ENCODE data around the gene UBB.
"Not testable (repeated sequence)": the region's sequence is repeated elsewhere in the genome, so short reads cannot be mapped to it uniquely, and the experiment has no call there.

Gene UBB

DNA sequence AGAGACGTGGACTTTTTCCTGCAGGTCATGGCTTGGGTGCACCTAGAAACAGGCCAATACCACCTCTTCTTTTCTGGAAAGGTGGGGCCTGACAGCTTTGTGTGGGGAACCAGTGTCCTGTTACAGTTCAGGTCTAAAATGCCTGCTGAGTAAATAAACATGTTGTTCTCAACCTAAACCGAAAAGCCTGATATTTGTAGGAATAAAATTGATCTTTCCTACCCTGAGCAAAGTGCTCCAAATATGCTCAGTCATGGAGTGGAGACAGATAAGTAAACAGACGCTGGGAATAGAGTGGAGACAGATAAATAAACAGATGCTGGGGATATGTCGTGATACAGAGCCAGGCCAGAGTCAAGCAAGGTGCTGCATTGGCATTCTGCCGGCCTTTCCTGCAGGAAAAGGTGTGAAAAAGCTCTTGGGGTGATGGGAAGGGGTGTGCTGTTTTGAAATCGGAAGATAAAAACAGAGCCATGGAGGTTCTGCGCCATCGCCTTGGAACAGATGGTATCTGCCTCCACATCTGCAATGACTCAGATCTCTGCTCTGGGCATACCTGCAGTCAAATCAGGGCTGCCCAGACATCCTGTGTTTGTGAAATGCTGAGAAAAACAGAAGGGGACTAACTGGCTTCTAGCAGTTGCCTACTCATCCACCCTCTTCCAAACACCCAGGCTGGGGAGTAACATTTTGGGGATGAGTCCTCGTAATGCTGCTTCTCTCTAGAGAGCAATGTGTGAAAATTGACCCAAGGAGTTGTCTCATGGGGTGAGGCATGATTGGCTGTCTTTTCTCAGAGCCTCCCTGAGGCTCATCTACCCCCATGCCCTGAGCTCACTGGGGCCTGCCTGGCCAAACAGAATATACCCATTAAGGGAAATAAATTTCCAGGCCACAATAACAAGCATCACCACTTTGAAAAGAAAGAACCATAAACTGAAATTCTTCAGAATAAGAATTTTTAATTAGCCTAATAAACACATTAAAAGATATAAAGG, 17.7 kb downstream of the UBB start:
- Histone ChIP-seq H3K4me1 (ENCODE audit: insufficient read depth, low read length, poor library complexity, severe bottlenecking) (peaks cover 9% of the 10 kb centered on the region), H3K36me3 (ENCODE audit: insufficient read depth, low read length) (no peaks in the 10 kb centered on the region), H4K20me1 (ENCODE audit: insufficient read depth, low read length, poor library complexity, severe bottlenecking) (no peaks in the 10 kb centered on the region), H3K4me3 (ENCODE audit: low read length, poor library complexity, severe bottlenecking) (peak overlapping the region; percentile 48), H3K9ac (ENCODE audit: low read depth, low read length, poor library complexity, severe bottlenecking) (no peak overlapping the region), H3F3A (ENCODE audit: low read depth) (no peaks in the 10 kb centered on the region), H3K9me3 (ENCODE audit: insufficient read depth, low read depth, low read length) (no peaks in the 10 kb centered on the region), H3K4me2 (ENCODE audit: low read depth, low read length, poor library complexity, severe bottlenecking) (peak overlapping the region; percentile 58), H3K9me2 (replicated peaks; ENCODE audit: low read depth, low read length) (no peaks in the 10 kb centered on the region), H3K27me3 (ENCODE audit: insufficient read depth, low read length, poor library complexity, severe bottlenecking) (no peaks in the 10 kb centered on the region), H2AFZ (ENCODE audit: low read length) (no peak overlapping the region), H3K79me2 (ENCODE audit: insufficient read depth, low read length) (no peaks in the 10 kb centered on the region)
- TF ChIP-seq EZH2phosphoT487 (IDR thresholded peaks at IDR 0.05; ENCODE audit: borderline replicate concordance), result no peak
- TF ChIP-seq, protein P1, sequence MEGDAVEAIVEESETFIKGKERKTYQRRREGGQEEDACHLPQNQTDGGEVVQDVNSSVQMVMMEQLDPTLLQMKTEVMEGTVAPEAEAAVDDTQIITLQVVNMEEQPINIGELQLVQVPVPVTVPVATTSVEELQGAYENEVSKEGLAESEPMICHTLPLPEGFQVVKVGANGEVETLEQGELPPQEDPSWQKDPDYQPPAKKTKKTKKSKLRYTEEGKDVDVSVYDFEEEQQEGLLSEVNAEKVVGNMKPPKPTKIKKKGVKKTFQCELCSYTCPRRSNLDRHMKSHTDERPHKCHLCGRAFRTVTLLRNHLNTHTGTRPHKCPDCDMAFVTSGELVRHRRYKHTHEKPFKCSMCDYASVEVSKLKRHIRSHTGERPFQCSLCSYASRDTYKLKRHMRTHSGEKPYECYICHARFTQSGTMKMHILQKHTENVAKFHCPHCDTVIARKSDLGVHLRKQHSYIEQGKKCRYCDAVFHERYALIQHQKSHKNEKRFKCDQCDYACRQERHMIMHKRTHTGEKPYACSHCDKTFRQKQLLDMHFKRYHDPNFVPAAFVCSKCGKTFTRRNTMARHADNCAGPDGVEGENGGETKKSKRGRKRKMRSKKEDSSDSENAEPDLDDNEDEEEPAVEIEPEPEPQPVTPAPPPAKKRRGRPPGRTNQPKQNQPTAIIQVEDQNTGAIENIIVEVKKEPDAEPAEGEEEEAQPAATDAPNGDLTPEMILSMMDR (conservative IDR thresholded peaks at IDR 0.05; ENCODE audit: low read length), result no peak

DNA sequence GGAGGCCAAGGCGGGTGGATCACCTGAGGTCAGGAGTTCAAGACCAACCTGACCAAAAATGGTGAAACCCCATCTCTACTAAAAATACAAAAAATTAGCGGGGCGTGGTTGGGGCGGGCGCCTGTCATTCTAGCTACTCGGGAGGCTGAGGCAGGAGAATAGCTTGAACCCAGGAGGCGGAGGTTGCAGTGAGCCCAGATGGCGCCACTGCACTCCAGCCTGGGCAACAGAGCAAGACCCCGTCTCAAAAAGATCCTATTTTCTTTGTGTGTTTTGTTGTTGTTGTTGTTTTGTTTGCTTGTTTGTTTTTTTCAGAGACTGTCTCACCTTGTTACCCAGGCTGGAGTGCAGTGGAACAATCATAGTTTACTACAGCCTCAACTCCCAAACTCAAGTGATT, 23.0 kb downstream of the UBB start:
- not testable (repeated sequence) for H3K4me1 ChIP-seq (ENCODE audit: insufficient read depth, low read length, poor library complexity, severe bottlenecking); H2AFZ ChIP-seq (ENCODE audit: low read length); H3K4me3 ChIP-seq (ENCODE audit: low read length, poor library complexity, severe bottlenecking); H3K79me2 ChIP-seq (ENCODE audit: insufficient read depth, low read length); H3K9me3 ChIP-seq (ENCODE audit: insufficient read depth, low read depth, low read length); H3K36me3 ChIP-seq (ENCODE audit: insufficient read depth, low read length); H3K27me3 ChIP-seq (ENCODE audit: insufficient read depth, low read length, poor library complexity, severe bottlenecking); H4K20me1 ChIP-seq (ENCODE audit: insufficient read depth, low read length, poor library complexity, severe bottlenecking); H3K9ac ChIP-seq (ENCODE audit: low read depth, low read length, poor library complexity, severe bottlenecking); H3K4me2 ChIP-seq (ENCODE audit: low read depth, low read length, poor library complexity, severe bottlenecking); H3F3A ChIP-seq (ENCODE audit: low read depth); H3K9me2 ChIP-seq (replicated peaks; ENCODE audit: low read depth, low read length)

DNA sequence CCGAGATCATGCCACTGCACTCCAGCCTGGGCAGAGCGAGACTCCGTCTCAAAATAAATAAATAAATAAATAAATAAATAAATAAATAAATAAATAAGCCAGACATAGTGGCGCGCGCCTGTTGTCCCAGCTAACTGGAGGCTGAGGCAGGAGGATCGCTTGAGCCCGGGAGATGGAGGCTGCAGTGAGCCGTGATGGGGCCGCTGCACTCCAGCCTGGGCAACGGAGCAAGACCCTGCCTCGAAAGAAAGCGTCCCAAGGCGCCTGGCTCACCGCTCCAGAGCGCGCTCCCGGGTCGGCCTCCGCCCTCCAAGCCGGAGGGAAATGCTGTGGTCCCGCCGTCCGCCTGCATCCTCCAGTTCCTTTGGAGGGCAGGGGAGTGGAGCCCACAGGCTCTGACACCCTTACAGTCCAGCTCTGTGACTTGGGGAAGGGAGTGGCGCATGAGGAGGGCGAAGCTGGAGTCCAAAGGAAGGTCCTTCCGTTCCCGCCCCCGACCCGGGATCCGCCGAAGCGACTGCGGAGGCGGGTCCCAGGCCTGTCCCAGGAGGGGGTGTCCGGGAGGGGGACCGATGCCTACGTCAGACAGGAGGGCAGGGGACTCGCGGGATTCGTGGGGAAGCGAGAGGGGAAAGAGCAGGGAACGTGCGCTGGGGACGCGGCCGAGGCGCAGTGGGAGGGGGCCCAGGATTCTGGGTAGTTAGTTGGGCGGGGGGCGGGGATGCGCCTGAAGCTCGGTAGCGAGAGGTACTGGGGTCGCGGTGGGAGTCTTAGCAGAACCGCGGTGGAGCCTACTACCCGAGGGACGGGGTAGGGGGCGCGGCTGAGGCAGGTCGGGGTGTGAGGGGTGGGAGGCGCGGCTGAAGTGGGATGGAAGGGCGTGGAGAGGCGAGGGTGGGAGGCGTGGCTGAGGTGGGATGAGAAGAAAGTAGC, 26.1 kb downstream of the UBB start:
- Histone ChIP-seq H3F3A (ENCODE audit: low read depth) (no peaks in the 10 kb centered on the region), H3K27me3 (ENCODE audit: insufficient read depth, low read length, poor library complexity, severe bottlenecking) (no peaks in the 10 kb centered on the region), H3K9ac (ENCODE audit: low read depth, low read length, poor library complexity, severe bottlenecking) (no peak overlapping the region), H2AFZ (ENCODE audit: low read length) (peak overlapping the region; percentile 75), H3K79me2 (ENCODE audit: insufficient read depth, low read length) (no peaks in the 10 kb centered on the region), H3K4me1 (ENCODE audit: insufficient read depth, low read length, poor library complexity, severe bottlenecking) (no peaks in the 10 kb centered on the region), H3K36me3 (ENCODE audit: insufficient read depth, low read length) (no peaks in the 10 kb centered on the region), H3K4me2 (ENCODE audit: low read depth, low read length, poor library complexity, severe bottlenecking) (peak overlapping the region; percentile 47), H3K4me3 (ENCODE audit: low read length, poor library complexity, severe bottlenecking) (peak overlapping the region; percentile 57), H3K9me3 (ENCODE audit: insufficient read depth, low read depth, low read length) (no peaks in the 10 kb centered on the region), H4K20me1 (ENCODE audit: insufficient read depth, low read length, poor library complexity, severe bottlenecking) (no peaks in the 10 kb centered on the region), H3K9me2 (replicated peaks; ENCODE audit: low read depth, low read length) (no peaks in the 10 kb centered on the region)
- TF ChIP-seq EZH2phosphoT487 (IDR thresholded peaks at IDR 0.05; ENCODE audit: borderline replicate concordance), result no peak
- TF ChIP-seq, protein P1 (conservative IDR thresholded peaks at IDR 0.05; ENCODE audit: low read length), result no peak
